Suprapubic skin (tissue), 4 donors: ENCODE results near the gene FGF5. TPM values are rescaled to one million over a fixed set of nuclear protein-coding genes. Genes with fewer than 3 reads are reported as not detected.

Experiments used
- DNase-seq, 2 donors: peaks; one replicate each; pipeline ENCODE4 v3.0.0-alpha.2; 2019; ENCODE audit warnings: low spot score in 2 of 2
- H3K27ac ChIP-seq: fragments of 200-600 bp; sonication (generic); one replicate; pipeline ENCODE4 v1.5.1; 2019
- H3K27me3 ChIP-seq: fragments of 200-600 bp; sonication (generic); one replicate; pipeline ENCODE4 v1.5.1; 2019
- H3K36me3 ChIP-seq: fragments of 200-600 bp; sonication (generic); one replicate; pipeline ENCODE4 v1.5.1; 2019
- H3K4me1 ChIP-seq: fragments of 200-600 bp; sonication (generic); one replicate; pipeline ENCODE4 v1.5.1; 2019
- H3K4me3 ChIP-seq: fragments of 200-600 bp; sonication (generic); one replicate; pipeline ENCODE4 v1.5.1; 2019; ENCODE audit warnings: mild to moderate bottlenecking
- H3K9me3 ChIP-seq: fragments of 200-600 bp; sonication (generic); one replicate; pipeline ENCODE4 v1.5.1; 2019
- EP300 ChIP-seq: sonication (generic); formaldehyde crosslinking; IDR thresholded peaks from one replicate; pipeline ENCODE4 v1.6.1; 2017; ENCODE audit warnings: antibody characterized with exemption
- POLR2A ChIP-seq, 2 donors: fragments of 450-650 bp; IDR thresholded peaks; one replicate each; pipeline ENCODE4 v1.6.1; 2017; ENCODE audit warnings: antibody characterized with exemption in 2 of 2, mild to moderate bottlenecking in 2 of 2, moderate library complexity in 2 of 2
- POLR2AphosphoS5 ChIP-seq, 3 donors: sonication (generic); formaldehyde crosslinking; IDR thresholded peaks; one replicate each; pipeline ENCODE4 v1.6.1; 2017; ENCODE audit warnings: antibody characterized with exemption in 3 of 3
- WGBS: methylation state at CpG from one replicate; pipeline ENCODE4 v1.1.5; 2018; 5-methylcytosine and 5-hydroxymethylcytosine counted together
- total RNA-seq, 4 donors: library from RNA; depleted of rRNA; stranded (reverse); fragments of >200 nt; gene quantifications; one replicate each; pipeline ENCODE4 v1.1.0, GENCODE V29; 2016
- TF ChIP-seq, protein P1 (sequence below), 2 donors: fragments of 200-600 bp in 1 of 2; fragments of 450-650 bp in 1 of 2; sonication (generic) in 1 of 2; IDR thresholded peaks; one replicate each; pipeline ENCODE4 v1.5.1; 2016 to 2019; ENCODE audit warnings: antibody characterized with exemption in 2 of 2, mild to moderate bottlenecking in 1 of 2, moderate library complexity in 1 of 2

FGF5 gene
- total RNA-seq, 4 donors from 2014 or later, result 0.25 to 0.52 TPM; not detected in 2

DNA sequence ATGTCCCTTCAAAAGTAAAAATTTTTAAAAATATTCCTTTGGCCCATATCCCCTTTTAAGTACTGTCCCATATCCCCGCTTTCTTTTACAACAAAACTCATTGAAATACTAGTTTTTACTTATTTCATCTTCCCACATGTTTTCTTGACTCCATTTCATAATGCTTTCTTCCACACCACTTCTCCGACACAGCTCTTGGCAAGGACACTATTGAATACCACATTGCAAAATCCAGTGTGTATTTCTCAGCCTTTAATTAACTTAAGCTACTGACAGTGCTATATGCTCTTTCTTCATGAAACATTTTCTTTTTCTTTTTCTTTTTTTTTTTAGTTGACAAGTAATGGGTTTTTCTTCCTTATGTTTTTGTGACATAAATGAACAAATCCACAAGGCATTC lies 40.4 kb upstream of the FGF5 start:
- H3K4me3 ChIP-seq, result no peak overlapping the region
- TF ChIP-seq EP300, result no peak
- DNase-seq, result no peak
- WGBS, result 35% methylated on average over 2 of the region's 2 CpGs
- peaks cover 22% of the 10 kb centered on the region for H3K27me3 ChIP-seq
- H3K36me3 ChIP-seq, result no peaks in the 10 kb centered on the region
- H3K27ac ChIP-seq, result no peak overlapping the region
- no peaks in the 10 kb centered on the region for H3K9me3 ChIP-seq
- H3K4me1 ChIP-seq, result no peaks in the 10 kb centered on the region

DNA sequence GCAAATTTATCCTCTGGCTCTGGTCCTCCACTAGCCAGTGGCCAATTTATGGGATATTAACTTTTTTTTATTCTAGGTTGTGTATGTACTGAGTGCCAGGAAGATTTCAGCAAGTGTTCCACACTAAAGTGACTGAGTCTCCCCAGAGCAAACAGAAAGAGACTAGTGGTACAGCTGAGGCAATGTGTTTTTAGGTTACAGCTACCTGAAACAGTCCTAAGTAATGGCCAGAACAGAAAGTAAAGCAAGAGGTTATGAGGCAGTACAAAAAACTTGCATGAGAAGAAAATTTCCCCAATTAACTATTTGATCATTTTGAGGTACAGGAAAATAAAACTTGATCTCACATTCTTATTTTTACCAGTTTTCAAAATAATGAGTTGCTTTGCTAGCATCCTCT lies 38.0 kb upstream of the FGF5 start:
- no peak for DNase-seq
- no peak overlapping the region for H3K4me3 ChIP-seq
- no peaks in the 10 kb centered on the region for H3K4me1 ChIP-seq
- H3K9me3 ChIP-seq, result no peaks in the 10 kb centered on the region
- no peak overlapping the region for H3K27ac ChIP-seq
- no peaks in the 10 kb centered on the region for H3K36me3 ChIP-seq
- no peak for TF ChIP-seq POLR2A (IDR thresholded peaks at IDR 0.05)
- no peak for TF ChIP-seq EP300
- no peak for TF ChIP-seq POLR2AphosphoS5 (IDR thresholded peaks at IDR 0.05)
- TF ChIP-seq, protein P1, sequence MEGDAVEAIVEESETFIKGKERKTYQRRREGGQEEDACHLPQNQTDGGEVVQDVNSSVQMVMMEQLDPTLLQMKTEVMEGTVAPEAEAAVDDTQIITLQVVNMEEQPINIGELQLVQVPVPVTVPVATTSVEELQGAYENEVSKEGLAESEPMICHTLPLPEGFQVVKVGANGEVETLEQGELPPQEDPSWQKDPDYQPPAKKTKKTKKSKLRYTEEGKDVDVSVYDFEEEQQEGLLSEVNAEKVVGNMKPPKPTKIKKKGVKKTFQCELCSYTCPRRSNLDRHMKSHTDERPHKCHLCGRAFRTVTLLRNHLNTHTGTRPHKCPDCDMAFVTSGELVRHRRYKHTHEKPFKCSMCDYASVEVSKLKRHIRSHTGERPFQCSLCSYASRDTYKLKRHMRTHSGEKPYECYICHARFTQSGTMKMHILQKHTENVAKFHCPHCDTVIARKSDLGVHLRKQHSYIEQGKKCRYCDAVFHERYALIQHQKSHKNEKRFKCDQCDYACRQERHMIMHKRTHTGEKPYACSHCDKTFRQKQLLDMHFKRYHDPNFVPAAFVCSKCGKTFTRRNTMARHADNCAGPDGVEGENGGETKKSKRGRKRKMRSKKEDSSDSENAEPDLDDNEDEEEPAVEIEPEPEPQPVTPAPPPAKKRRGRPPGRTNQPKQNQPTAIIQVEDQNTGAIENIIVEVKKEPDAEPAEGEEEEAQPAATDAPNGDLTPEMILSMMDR (IDR thresholded peaks at IDR 0.05), result no peak
- H3K27me3 ChIP-seq, result peaks cover 26% of the 10 kb centered on the region

DNA sequence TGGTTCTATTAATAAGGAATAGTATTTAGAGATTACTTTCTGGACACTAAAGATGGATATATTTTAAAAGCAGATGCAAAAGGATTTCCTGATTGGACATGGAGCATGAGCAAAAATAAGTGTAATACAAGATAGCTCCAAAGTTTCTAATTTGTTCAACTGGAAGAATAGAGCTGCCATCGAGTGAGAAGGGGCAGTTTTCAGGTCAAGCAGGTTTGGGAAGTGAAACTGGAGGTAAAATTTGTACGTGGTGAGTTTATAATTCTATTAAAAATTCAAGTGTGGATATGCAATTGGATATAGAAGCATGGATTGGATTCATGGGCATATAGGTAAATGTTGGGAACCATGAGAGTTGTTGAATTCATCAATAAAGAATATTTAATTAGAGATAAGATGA lies 37.3 kb upstream of the FGF5 start:
- no peak overlapping the region for H3K4me3 ChIP-seq
- H3K36me3 ChIP-seq, result no peaks in the 10 kb centered on the region
- H3K27me3 ChIP-seq, result peaks cover 26% of the 10 kb centered on the region
- H3K27ac ChIP-seq, result no peak overlapping the region
- TF ChIP-seq, protein P1 (IDR thresholded peaks at IDR 0.05), result no peak
- no peak for TF ChIP-seq EP300
- no peak for TF ChIP-seq POLR2A (IDR thresholded peaks at IDR 0.05)
- TF ChIP-seq POLR2AphosphoS5 (IDR thresholded peaks at IDR 0.05), result no peak
- H3K4me1 ChIP-seq, result no peaks in the 10 kb centered on the region
- 52% methylated on average over 2 of the region's 2 CpGs for WGBS
- no peaks in the 10 kb centered on the region for H3K9me3 ChIP-seq
- no peak for DNase-seq

DNA sequence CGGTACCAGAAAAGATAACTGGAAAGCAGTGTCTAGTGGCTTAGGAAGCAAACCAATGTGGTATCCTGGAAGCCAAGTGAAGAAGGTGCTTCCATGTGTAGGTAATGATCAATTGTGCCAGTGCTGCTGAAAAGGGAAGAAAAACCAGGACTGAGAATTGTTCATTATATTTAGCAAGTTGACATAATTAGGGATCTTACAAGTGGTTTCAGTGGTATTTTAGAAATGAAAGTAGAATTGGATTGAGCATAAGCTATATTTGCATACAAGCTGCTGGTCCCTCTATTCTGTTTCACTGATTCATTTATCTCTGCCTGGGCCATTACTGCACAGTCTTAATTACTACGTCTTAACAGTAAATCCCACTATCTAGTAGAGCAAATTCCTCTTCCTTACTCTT lies 36.9 kb upstream of the FGF5 start:
- H3K9me3 ChIP-seq, result no peaks in the 10 kb centered on the region
- H3K4me1 ChIP-seq, result no peaks in the 10 kb centered on the region
- TF ChIP-seq POLR2AphosphoS5 (IDR thresholded peaks at IDR 0.05) (no peak), POLR2A (IDR thresholded peaks at IDR 0.05) (no peak), EP300 (no peak)
- TF ChIP-seq, protein P1 (IDR thresholded peaks at IDR 0.05), result no peak
- H3K27ac ChIP-seq, result no peak overlapping the region
- DNase-seq, result no peak
- WGBS, result 95% methylated on average over 2 of the region's 2 CpGs
- no peaks in the 10 kb centered on the region for H3K36me3 ChIP-seq
- H3K27me3 ChIP-seq, result peaks cover 26% of the 10 kb centered on the region
- no peak overlapping the region for H3K4me3 ChIP-seq

DNA sequence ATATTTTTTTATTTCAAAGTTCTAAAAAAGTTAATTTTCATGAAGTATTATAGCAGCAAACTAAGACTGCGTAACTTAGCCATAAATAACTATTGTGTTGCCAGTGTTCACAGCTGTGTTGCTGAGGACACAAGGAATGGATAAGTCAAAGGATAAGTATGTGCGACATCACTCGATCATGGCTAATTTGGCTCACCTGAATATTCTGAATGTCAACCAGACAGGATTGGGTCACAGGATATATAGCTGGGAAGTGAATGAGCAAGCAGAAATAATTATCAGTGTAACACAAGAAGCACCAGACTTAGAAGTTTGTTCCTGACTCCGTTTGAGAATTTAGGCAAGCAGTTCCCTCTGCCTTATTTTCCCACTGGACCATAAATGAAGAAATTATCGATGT lies 35.3 kb upstream of the FGF5 start:
- Histone ChIP-seq H3K9me3 (no peaks in the 10 kb centered on the region), H3K4me3 (no peak overlapping the region), H3K27me3 (peaks cover 25% of the 10 kb centered on the region), H3K4me1 (no peaks in the 10 kb centered on the region), H3K36me3 (no peaks in the 10 kb centered on the region), H3K27ac (no peak overlapping the region)
- TF ChIP-seq, protein P1 (IDR thresholded peaks at IDR 0.05), result no peak
- TF ChIP-seq EP300 (no peak), POLR2AphosphoS5 (IDR thresholded peaks at IDR 0.05) (no peak), POLR2A (IDR thresholded peaks at IDR 0.05) (no peak)
- 80% methylated on average over 5 of the region's 5 CpGs for WGBS
- no peak for DNase-seq

DNA sequence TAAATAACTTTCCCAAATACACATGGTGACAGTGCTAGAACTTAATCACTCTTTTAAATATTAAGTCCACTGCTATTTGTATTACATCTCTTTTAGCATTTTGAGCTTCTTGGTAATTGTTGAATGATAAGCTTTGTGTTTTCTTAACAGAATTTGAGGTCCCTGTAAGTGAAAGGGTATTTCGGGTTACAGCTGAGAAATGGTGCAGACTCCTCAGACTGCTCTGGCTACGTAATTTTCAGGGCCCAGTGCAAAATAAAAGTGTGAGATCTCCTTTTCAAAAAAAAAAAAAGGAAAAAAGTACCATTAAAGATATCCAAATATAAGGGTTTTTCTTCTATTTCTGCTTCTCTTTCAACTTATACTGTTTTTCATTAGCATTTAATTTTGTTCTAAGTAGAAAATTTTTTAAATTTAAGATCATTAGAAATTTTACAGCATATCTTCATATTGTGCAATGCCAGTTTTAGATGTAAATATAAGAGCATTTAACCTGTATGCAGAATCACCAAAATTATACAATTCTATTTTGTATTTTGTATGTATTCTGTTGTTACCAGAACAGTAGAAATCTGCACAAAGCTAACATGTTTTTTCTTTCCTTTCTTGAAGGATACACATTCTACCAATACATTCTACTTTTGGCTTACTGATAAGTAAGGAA lies 33.6 kb upstream of the FGF5 start:
- Histone ChIP-seq H3K27me3 (peaks cover 29% of the 10 kb centered on the region), H3K4me3 (no peak overlapping the region), H3K4me1 (no peaks in the 10 kb centered on the region), H3K9me3 (no peaks in the 10 kb centered on the region), H3K27ac (no peak overlapping the region), H3K36me3 (no peaks in the 10 kb centered on the region)
- 90% methylated on average over 2 of the region's 2 CpGs for WGBS
- TF ChIP-seq, protein P1 (IDR thresholded peaks at IDR 0.05), result no peak
- TF ChIP-seq POLR2A (IDR thresholded peaks at IDR 0.05) (no peak), EP300 (no peak), POLR2AphosphoS5 (IDR thresholded peaks at IDR 0.05) (no peak)
- no peak for DNase-seq
